Measurements from ENCODE around the gene NCOA5. TPM values are rescaled to one million over a fixed set of nuclear protein-coding genes. Genes with fewer than 3 reads are reported as not detected.

Gene NCOA5
- total RNA-seq, 1 experiment from 2014 or later: 55.4 TPM

DNA sequence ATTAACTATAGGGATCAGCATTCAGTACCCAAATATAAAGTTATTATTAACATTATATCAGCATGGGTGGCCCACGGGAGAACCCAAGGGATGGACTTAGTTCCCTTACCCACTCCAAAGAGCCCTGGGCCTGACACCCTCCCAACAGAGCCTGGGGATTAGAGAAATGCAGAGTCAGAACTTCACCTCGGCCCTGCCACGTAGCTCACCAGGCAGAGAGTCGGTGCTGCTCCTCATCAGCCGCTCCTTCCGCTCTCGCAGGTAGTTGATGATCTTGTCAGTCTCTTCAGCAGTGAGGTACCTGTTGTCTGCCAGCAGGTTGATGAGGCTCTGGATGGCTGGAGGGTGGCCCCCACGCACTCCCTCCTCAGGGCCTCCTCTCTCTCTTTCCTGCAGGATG lies 26.6 kb downstream of the NCOA5 start:
- peaks cover 72% of the 10 kb centered on the region for H3K36me3 ChIP-seq (ENCODE audit: insufficient read depth, low read length, poor library complexity, severe bottlenecking)

GRCh38 chr20:46062621-46063020 lies 27.1 kb downstream of the NCOA5 start:
- intact Hi-C loops (cut with micrococcal nuclease; ENCODE audit: unreplicated experiment): no loop called here
- Histone ChIP-seq H3K27me3 (replicated peaks; ENCODE audit: insufficient read depth, low read depth, low read length, poor library complexity) (no peaks in the 10 kb centered on the region), H3K36me3 (ENCODE audit: insufficient read depth, low read length, poor library complexity, severe bottlenecking) (peaks cover 67% of the 10 kb centered on the region), H3K4me3 (ENCODE audit: low read depth, low read length, poor library complexity, severe bottlenecking) (no peak overlapping the region), H3K27ac (ENCODE audit: low read depth, low read length, poor library complexity, severe bottlenecking) (no peak overlapping the region), H3K9me3 (ENCODE audit: low read depth, low read length, poor library complexity, severe bottlenecking) (no peaks in the 10 kb centered on the region), H3K4me1 (ENCODE audit: insufficient read depth, low read length, poor library complexity, severe bottlenecking) (peaks cover 20% of the 10 kb centered on the region)
- CTCF ChIA-PET: no interaction called here
- DNase-seq (ENCODE audit: low spot score): no peak
- no peak for TF ChIP-seq EZH2 (IDR thresholded peaks at IDR 0.05; ENCODE audit: borderline replicate concordance, low read depth, low read length, poor library complexity, severe bottlenecking)
- TF ChIP-seq, protein P1, sequence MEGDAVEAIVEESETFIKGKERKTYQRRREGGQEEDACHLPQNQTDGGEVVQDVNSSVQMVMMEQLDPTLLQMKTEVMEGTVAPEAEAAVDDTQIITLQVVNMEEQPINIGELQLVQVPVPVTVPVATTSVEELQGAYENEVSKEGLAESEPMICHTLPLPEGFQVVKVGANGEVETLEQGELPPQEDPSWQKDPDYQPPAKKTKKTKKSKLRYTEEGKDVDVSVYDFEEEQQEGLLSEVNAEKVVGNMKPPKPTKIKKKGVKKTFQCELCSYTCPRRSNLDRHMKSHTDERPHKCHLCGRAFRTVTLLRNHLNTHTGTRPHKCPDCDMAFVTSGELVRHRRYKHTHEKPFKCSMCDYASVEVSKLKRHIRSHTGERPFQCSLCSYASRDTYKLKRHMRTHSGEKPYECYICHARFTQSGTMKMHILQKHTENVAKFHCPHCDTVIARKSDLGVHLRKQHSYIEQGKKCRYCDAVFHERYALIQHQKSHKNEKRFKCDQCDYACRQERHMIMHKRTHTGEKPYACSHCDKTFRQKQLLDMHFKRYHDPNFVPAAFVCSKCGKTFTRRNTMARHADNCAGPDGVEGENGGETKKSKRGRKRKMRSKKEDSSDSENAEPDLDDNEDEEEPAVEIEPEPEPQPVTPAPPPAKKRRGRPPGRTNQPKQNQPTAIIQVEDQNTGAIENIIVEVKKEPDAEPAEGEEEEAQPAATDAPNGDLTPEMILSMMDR (conservative IDR thresholded peaks at IDR 0.05; ENCODE audit: low read depth, low read length): no peak
- no TSS peak for BruUV-seq (replicated peaks)
- POLR2A ChIA-PET (ENCODE audit: low non-redundant PET): no interaction called here

More for the DNA sequence above, 26.6 kb downstream of the NCOA5 start:
- Histone ChIP-seq H3K9me3 (ENCODE audit: low read depth, low read length, poor library complexity, severe bottlenecking) (no peaks in the 10 kb centered on the region), H3K4me3 (ENCODE audit: low read depth, low read length, poor library complexity, severe bottlenecking) (no peak overlapping the region), H3K27ac (ENCODE audit: low read depth, low read length, poor library complexity, severe bottlenecking) (no peak overlapping the region), H3K27me3 (replicated peaks; ENCODE audit: insufficient read depth, low read depth, low read length, poor library complexity) (no peaks in the 10 kb centered on the region), H3K4me1 (ENCODE audit: insufficient read depth, low read length, poor library complexity, severe bottlenecking) (peaks cover 20% of the 10 kb centered on the region)
- ChIA-PET POLR2A (ENCODE audit: low non-redundant PET) (interaction anchor here (0.7 kb wide), 1 partner anchor 31 kb away, joined by 3 read pairs; no protein-coding TSS in a partner anchor), CTCF (no interaction called here)
- no TSS peak for BruUV-seq (replicated peaks)
- DNase-seq (ENCODE audit: low spot score): no peak
- intact Hi-C loops (cut with micrococcal nuclease; ENCODE audit: unreplicated experiment): no loop called here
- no peak for TF ChIP-seq EZH2 (IDR thresholded peaks at IDR 0.05; ENCODE audit: borderline replicate concordance, low read depth, low read length, poor library complexity, severe bottlenecking)
- TF ChIP-seq, protein P1 (conservative IDR thresholded peaks at IDR 0.05; ENCODE audit: low read depth, low read length): no peak

- no peak for DNase-seq (ENCODE audit: low spot score)
- BruUV-seq (replicated peaks): no TSS peak
- Histone ChIP-seq H3K27me3 (replicated peaks; ENCODE audit: insufficient read depth, low read depth, low read length, poor library complexity) (no peaks in the 10 kb centered on the region), H3K36me3 (ENCODE audit: insufficient read depth, low read length, poor library complexity, severe bottlenecking) (peaks cover 63% of the 10 kb centered on the region), H3K27ac (ENCODE audit: low read depth, low read length, poor library complexity, severe bottlenecking) (no peak overlapping the region), H3K9me3 (ENCODE audit: low read depth, low read length, poor library complexity, severe bottlenecking) (no peaks in the 10 kb centered on the region), H3K4me3 (ENCODE audit: low read depth, low read length, poor library complexity, severe bottlenecking) (no peak overlapping the region), H3K4me1 (ENCODE audit: insufficient read depth, low read length, poor library complexity, severe bottlenecking) (peaks cover 20% of the 10 kb centered on the region)
- ChIA-PET POLR2A (ENCODE audit: low non-redundant PET) (no interaction called here), CTCF (no interaction called here)
- TF ChIP-seq, protein P1 (conservative IDR thresholded peaks at IDR 0.05; ENCODE audit: low read depth, low read length): no peak
- no peak for TF ChIP-seq EZH2 (IDR thresholded peaks at IDR 0.05; ENCODE audit: borderline replicate concordance, low read depth, low read length, poor library complexity, severe bottlenecking)
- intact Hi-C loops (cut with micrococcal nuclease; ENCODE audit: unreplicated experiment): no loop called here
Observed at GRCh38 chr20:46062151-46062550, 27.6 kb downstream of the NCOA5 start.
